Measurements from ENCODE around the gene DAB2IP. TPM values are rescaled to one million over a fixed set of nuclear protein-coding genes. Genes with fewer than 3 reads are reported as not detected.
A peak's percentile ranks its signal among the peaks of the same experiment; 100 is the strongest.

Gene DAB2IP
- total RNA-seq, 1 donor from 2014 or later, result 24.3 TPM

DNA sequence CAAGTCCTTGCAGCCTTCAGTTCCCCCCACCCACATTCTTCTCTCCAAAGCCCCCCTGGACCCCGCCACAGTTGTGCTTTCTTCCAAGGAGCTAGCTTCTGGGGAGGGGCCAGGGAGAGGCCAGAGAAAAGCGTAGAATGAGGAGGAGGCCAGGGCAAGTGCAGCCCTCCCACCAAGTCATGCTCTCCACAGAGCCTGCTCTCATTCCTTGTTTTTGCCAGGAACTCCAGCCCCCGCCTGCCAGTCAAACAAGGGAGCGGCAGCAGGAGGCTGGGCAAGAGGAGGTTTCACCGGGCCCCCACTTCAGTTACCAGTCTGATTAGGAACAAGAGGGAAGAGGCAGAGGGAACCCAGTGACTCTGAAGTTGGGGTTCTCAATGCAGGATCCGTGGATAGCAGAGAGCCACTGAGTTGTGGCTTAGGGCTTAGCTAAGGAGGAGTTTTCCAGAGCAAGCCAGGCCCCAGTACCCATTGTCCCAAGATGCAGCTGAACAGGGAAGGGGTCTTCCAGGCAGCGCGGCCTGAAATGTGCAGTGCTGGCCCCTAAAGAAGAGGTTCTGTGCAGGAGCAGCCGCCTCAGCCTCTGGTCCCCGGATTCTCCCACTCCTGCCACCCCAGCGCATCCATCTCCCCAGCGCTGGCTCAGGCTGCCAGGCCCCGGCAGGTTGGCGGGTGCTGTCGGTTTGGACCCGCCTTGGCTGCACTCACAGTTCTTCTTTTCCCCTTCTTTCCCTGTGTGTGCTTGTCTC, 120.6 kb downstream of the DAB2IP start:
- peaks cover 3% of the 10 kb centered on the region for H3K9me3 Mint-ChIP-seq
- H3K36me3 Mint-ChIP-seq, result peaks cover 37% of the 10 kb centered on the region
- Histone ChIP-seq H3K4me3 (no peak overlapping the region), H3K79me2 (ENCODE audit: low read depth) (no peaks in the 10 kb centered on the region), H2AFZ (replicated peaks) (no peak overlapping the region), H3K27ac (no peak overlapping the region), H3K9me3 (ENCODE audit: low read depth) (no peaks in the 10 kb centered on the region), H3K27me3 (no peaks in the 10 kb centered on the region), H3K4me2 (no peak overlapping the region), H3K9ac (no peak overlapping the region), H3K36me3 (no peaks in the 10 kb centered on the region), H3F3A (ENCODE audit: low read depth) (no peaks in the 10 kb centered on the region), H3K4me1 (no peaks in the 10 kb centered on the region), H4K20me1 (ENCODE audit: low read depth) (peaks cover 9% of the 10 kb centered on the region)
- H3K27me3 Mint-ChIP-seq (ENCODE audit: insufficient read depth, low read depth), result peaks cover 7% of the 10 kb centered on the region
- H3K4me1 Mint-ChIP-seq, result peaks cover 3% of the 10 kb centered on the region
- H3K4me3 Mint-ChIP-seq, result no peak overlapping the region
- no peak for DNase-seq (ENCODE audit: low spot score)
- peak overlapping the region; percentile 37 for H3K27ac Mint-ChIP-seq
- TF ChIP-seq EZH2 (IDR thresholded peaks at IDR 0.05) (no peak), EZH2phosphoT487 (IDR thresholded peaks at IDR 0.05) (no peak)

DNA sequence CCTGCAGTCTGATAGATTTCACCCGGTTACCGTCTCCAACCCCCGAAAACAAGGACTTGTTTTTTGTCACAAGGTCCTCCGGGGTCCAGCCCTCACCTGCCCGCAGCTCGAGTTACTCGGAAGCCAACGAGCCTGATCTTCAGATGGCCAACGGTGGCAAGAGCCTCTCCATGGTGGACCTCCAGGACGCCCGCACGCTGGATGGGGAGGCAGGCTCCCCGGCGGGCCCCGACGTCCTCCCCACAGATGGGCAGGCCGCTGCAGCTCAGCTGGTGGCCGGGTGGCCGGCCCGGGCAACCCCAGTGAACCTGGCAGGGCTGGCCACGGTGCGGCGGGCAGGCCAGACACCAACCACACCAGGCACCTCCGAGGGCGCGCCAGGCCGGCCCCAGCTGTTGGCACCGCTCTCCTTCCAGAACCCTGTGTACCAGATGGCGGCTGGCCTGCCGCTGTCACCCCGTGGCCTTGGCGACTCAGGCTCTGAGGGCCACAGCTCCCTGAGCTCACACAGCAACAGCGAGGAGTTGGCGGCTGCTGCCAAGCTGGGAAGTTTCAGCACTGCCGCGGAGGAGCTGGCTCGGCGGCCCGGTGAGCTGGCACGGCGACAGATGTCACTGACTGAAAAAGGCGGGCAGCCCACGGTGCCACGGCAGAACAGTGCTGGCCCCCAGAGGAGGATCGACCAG, 121.3 kb downstream of the DAB2IP start:
- TF ChIP-seq, protein P1, sequence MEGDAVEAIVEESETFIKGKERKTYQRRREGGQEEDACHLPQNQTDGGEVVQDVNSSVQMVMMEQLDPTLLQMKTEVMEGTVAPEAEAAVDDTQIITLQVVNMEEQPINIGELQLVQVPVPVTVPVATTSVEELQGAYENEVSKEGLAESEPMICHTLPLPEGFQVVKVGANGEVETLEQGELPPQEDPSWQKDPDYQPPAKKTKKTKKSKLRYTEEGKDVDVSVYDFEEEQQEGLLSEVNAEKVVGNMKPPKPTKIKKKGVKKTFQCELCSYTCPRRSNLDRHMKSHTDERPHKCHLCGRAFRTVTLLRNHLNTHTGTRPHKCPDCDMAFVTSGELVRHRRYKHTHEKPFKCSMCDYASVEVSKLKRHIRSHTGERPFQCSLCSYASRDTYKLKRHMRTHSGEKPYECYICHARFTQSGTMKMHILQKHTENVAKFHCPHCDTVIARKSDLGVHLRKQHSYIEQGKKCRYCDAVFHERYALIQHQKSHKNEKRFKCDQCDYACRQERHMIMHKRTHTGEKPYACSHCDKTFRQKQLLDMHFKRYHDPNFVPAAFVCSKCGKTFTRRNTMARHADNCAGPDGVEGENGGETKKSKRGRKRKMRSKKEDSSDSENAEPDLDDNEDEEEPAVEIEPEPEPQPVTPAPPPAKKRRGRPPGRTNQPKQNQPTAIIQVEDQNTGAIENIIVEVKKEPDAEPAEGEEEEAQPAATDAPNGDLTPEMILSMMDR (IDR thresholded peaks at IDR 0.05), result no peak
- Mint-ChIP-seq H3K9me3 (peaks cover 3% of the 10 kb centered on the region), H3K27ac (no peak overlapping the region), H3K4me3 (no peak overlapping the region), H3K36me3 (peaks cover 37% of the 10 kb centered on the region), H3K27me3 (ENCODE audit: insufficient read depth, low read depth) (peaks cover 4% of the 10 kb centered on the region), H3K4me1 (peaks cover 3% of the 10 kb centered on the region)
- Histone ChIP-seq H3K4me1 (no peaks in the 10 kb centered on the region), H3K36me3 (no peaks in the 10 kb centered on the region), H3K79me2 (ENCODE audit: low read depth) (no peaks in the 10 kb centered on the region), H3K27me3 (no peaks in the 10 kb centered on the region), H3K27ac (no peak overlapping the region), H3K9me3 (ENCODE audit: low read depth) (no peaks in the 10 kb centered on the region), H3K4me3 (no peak overlapping the region), H2AFZ (replicated peaks) (no peak overlapping the region), H3K4me2 (no peak overlapping the region), H3F3A (ENCODE audit: low read depth) (no peaks in the 10 kb centered on the region), H4K20me1 (ENCODE audit: low read depth) (peaks cover 9% of the 10 kb centered on the region), H3K9ac (no peak overlapping the region)
- no peak for DNase-seq (ENCODE audit: low spot score)

DNA sequence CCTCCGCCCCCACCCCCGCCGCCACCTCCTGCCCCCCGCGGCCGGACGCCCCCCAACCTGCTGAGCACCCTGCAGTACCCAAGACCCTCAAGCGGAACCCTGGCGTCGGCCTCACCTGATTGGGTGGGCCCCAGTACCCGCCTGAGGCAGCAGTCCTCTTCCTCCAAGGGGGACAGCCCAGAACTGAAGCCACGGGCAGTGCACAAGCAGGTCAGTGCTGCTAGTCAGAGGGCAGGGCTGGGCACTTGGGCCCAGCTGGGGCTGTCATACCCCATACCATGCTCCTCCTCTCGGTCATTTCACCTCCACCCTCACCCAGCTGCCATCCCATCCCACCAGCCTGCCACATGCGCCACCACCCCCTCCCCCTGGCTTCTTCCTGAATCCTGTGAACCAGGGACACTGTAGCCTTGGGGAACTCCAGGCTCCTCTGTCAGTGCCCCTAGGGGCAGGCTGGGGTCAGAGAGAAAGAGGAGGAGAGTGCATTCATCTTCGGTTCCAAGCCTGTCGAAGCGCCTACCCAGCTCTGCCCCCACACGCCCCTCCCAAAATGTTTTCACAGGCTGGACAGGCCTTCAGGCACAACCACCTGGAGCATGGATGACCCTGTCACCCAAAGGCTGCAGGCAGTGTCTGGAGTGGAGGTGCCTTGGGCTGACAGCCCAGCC, 122.0 kb downstream of the DAB2IP start:
- TF ChIP-seq EZH2 (IDR thresholded peaks at IDR 0.05) (no peak), EZH2phosphoT487 (IDR thresholded peaks at IDR 0.05) (no peak)
- TF ChIP-seq, protein P1 (IDR thresholded peaks at IDR 0.05), result no peak
- Mint-ChIP-seq H3K27me3 (ENCODE audit: insufficient read depth, low read depth) (peaks cover 4% of the 10 kb centered on the region), H3K4me3 (no peak overlapping the region), H3K36me3 (peaks cover 38% of the 10 kb centered on the region), H3K27ac (no peak overlapping the region), H3K4me1 (peaks cover 4% of the 10 kb centered on the region), H3K9me3 (peaks cover 4% of the 10 kb centered on the region)
- H3K9ac ChIP-seq, result no peak overlapping the region
- peaks cover 2% of the 10 kb centered on the region for H3K4me1 ChIP-seq
- no peaks in the 10 kb centered on the region for H3K27me3 ChIP-seq
- H3K27ac ChIP-seq, result no peak overlapping the region
- H3K79me2 ChIP-seq (ENCODE audit: low read depth), result no peaks in the 10 kb centered on the region
- no peak for DNase-seq (ENCODE audit: low spot score)
- H3K4me3 ChIP-seq, result no peak overlapping the region
- no peaks in the 10 kb centered on the region for H3K36me3 ChIP-seq
- no peak overlapping the region for H2AFZ ChIP-seq (replicated peaks)
- H3K9me3 ChIP-seq (ENCODE audit: low read depth), result no peaks in the 10 kb centered on the region
- peaks cover 9% of the 10 kb centered on the region for H4K20me1 ChIP-seq (ENCODE audit: low read depth)
- H3F3A ChIP-seq (ENCODE audit: low read depth), result peaks cover 2% of the 10 kb centered on the region
- H3K4me2 ChIP-seq, result no peak overlapping the region

All from neural progenitor cell (in vitro differentiated cells).